Stomach (tissue), 9 donors: ENCODE measurements around the gene FGD2. TPM values are rescaled to one million over a fixed set of nuclear protein-coding genes. Genes with fewer than 3 reads are reported as not detected.

ENCODE experiments used
- DNase-seq, 2 donors: peaks; one replicate each; pipeline versions ENCODE4 v3.0.0 to v3.0.0-alpha.2; 2013 to 2019
- H3K27ac ChIP-seq, 5 donors: fragments of 200-600 bp in 4 of 5; sonication (generic) in 4 of 5; one replicate each; pipeline ENCODE4 v1.5.1; 2013 to 2019; ENCODE audit warnings: mild to moderate bottlenecking in 1 of 5, moderate library complexity in 1 of 5
- H3K27me3 ChIP-seq, 3 donors: fragments of 200-600 bp; sonication (generic); one replicate each; pipeline ENCODE4 v1.5.1; 2017 to 2019; ENCODE audit warnings: mixed run types in 1 of 3
- H3K36me3 ChIP-seq, 4 donors: fragments of 200-600 bp; sonication (generic); 1 replicate in 3 of 4; 2 replicates in 1 of 4; pipeline ENCODE4 v1.5.1; 2016 to 2019
- H3K4me1 ChIP-seq, 4 donors: fragments of 200-600 bp; sonication (generic); one replicate each; pipeline ENCODE4 v1.5.1; 2016 to 2019
- H3K4me3 ChIP-seq, 4 donors: fragments of 200-600 bp; sonication (generic) in 3 of 4; one replicate each; pipeline ENCODE4 v1.5.1; 2016 to 2019; ENCODE audit warnings: mild to moderate bottlenecking in 1 of 4
- H3K9me3 ChIP-seq, 4 donors: fragments of 200-600 bp; sonication (generic); one replicate each; pipeline ENCODE4 v1.5.1; 2016 to 2019
- CTCF ChIP-seq, 7 experiments: fragments of 450-650 bp in 4 of 7; fragments of 200-600 bp in 3 of 7; sonication (generic) in 3 of 7; IDR thresholded peaks; one replicate each; pipeline ENCODE4 v1.5.1; 2016 to 2019; ENCODE audit warnings: antibody characterized with exemption in 7 of 7, control low read depth in 2 of 7, mild to moderate bottlenecking in 1 of 7
- EP300 ChIP-seq: sonication (generic); formaldehyde crosslinking; IDR thresholded peaks from one replicate; pipeline ENCODE4 v1.6.1; 2017; ENCODE audit warnings: antibody characterized with exemption
- POLR2A ChIP-seq, 4 donors: fragments of 450-650 bp; IDR thresholded peaks; one replicate each; pipeline ENCODE4 v1.6.1; 2016; ENCODE audit warnings: antibody characterized with exemption in 4 of 4, control low read depth in 2 of 4, mild to moderate bottlenecking in 1 of 4, moderate library complexity in 1 of 4
- POLR2AphosphoS5 ChIP-seq, 3 donors: sonication (generic); formaldehyde crosslinking; IDR thresholded peaks; one replicate each; pipeline ENCODE4 v1.6.1; 2016; ENCODE audit warnings: antibody characterized with exemption in 3 of 3
- WGBS, 5 donors: extraction: QIAGEN DNeasy Blood & Tissue Kit in 3 of 5; methylation state at CpG; one replicate each; pipeline versions ENCODE4 v1.1.5 to v1.1.7; 2013 to 2018; 5-methylcytosine and 5-hydroxymethylcytosine counted together
- intact Hi-C: fragments of 100-400 bp; cut with DNase I; formaldehyde crosslinking; loops from one replicate; pipeline ENCODE4 v1.15.1; 2023; ENCODE audit warnings: low total_unique reads
- polyA plus RNA-seq, 3 donors: library from polyadenylated mRNA; stranded (reverse); fragments of 200-250 nt; gene quantifications; one replicate each; pipeline ENCODE4 v1.2.3, GENCODE V29; 2013
- total RNA-seq, 5 donors: library from RNA; depleted of rRNA; stranded (reverse); fragments of >200 nt; gene quantifications; one replicate each; pipeline versions ENCODE4 v1.1.0 to v1.2.3, GENCODE V29; 2014 to 2016
- donor health status: healthy with polysubstance abuse.
- donor health status: Bipolar disorder and iron deficiency.
- donor health status: healthy.

The FGD2 gene
- total and polyA plus RNA-seq, 8 donors, result 2.6 to 34.5 (median 5.3) TPM

GRCh38 chr6:37054580-37054979, 49.1 kb downstream of the FGD2 start:
- TF ChIP-seq CTCF (IDR thresholded peaks at IDR 0.05), result no peak
- TF ChIP-seq POLR2A (IDR thresholded peaks at IDR 0.05), result no peak
- no peak for TF ChIP-seq POLR2AphosphoS5 (IDR thresholded peaks at IDR 0.05)
- TF ChIP-seq EP300, result no peak
- 82 to 98% (median 89%) methylated on average over 9 of the region's 9 CpGs for WGBS, 5 donors
- H3K9me3 ChIP-seq, result no peaks in the 10 kb centered on the region
- DNase-seq, result no peak
- intact Hi-C loops, result no loop called here
- no peak overlapping the region for H3K27ac ChIP-seq
- no peaks in the 10 kb centered on the region for H3K27me3 ChIP-seq
- H3K36me3 ChIP-seq, result no peaks in the 10 kb centered on the region
- H3K4me1 ChIP-seq, result peaks cover 15 to 48% (median 27%) of the 10 kb centered on the region in 4 donors
- H3K4me3 ChIP-seq, result no peak overlapping the region

- 83 to 93% (median 89%) methylated on average over 5 to 8 of the region's 8 CpGs for WGBS, 5 donors
- intact Hi-C loops, result no loop called here
- no peaks in the 10 kb centered on the region for H3K27me3 ChIP-seq
- no peak for DNase-seq
- peaks cover 21 to 50% (median 30%) of the 10 kb centered on the region in 4 donors for H3K4me1 ChIP-seq
- H3K27ac ChIP-seq, result no peak overlapping the region
- TF ChIP-seq POLR2A (IDR thresholded peaks at IDR 0.05), result no peak
- no peak for TF ChIP-seq CTCF (IDR thresholded peaks at IDR 0.05)
- TF ChIP-seq EP300, result no peak
- no peak for TF ChIP-seq POLR2AphosphoS5 (IDR thresholded peaks at IDR 0.05)
- H3K36me3 ChIP-seq, result no peaks in the 10 kb centered on the region
- no peak overlapping the region for H3K4me3 ChIP-seq
- no peaks in the 10 kb centered on the region for H3K9me3 ChIP-seq
Measured at GRCh38 chr6:37056112-37056403, 50.6 kb downstream of the FGD2 start.

GRCh38 chr6:37056439-37057127, 51.1 kb downstream of the FGD2 start:
- no peaks in the 10 kb centered on the region for H3K27me3 ChIP-seq
- TF ChIP-seq CTCF (IDR thresholded peaks at IDR 0.05) (no peak), EP300 (no peak), POLR2AphosphoS5 (IDR thresholded peaks at IDR 0.05) (no peak), POLR2A (IDR thresholded peaks at IDR 0.05) (no peak)
- H3K9me3 ChIP-seq, result no peaks in the 10 kb centered on the region
- peak in 1 of 2 donors; percentile 34 for DNase-seq
- 74 to 83% (median 81%) methylated on average over 14 to 16 of the region's 16 CpGs for WGBS, 5 donors
- H3K4me3 ChIP-seq, result no peak overlapping the region
- peaks cover 19 to 50% (median 30%) of the 10 kb centered on the region in 4 donors for H3K4me1 ChIP-seq
- peak overlapping the region in 1 of 5 donors; percentile 4 for H3K27ac ChIP-seq
- intact Hi-C loops, result no loop called here
- H3K36me3 ChIP-seq, result no peaks in the 10 kb centered on the region

- intact Hi-C loops, result no loop called here
- Histone ChIP-seq H3K27me3 (no peaks in the 10 kb centered on the region), H3K36me3 (no peaks in the 10 kb centered on the region), H3K4me3 (no peak overlapping the region), H3K4me1 (peaks cover 19 to 50% (median 26%) of the 10 kb centered on the region in 4 donors), H3K9me3 (no peaks in the 10 kb centered on the region), H3K27ac (no peak overlapping the region)
- no peak for TF ChIP-seq EP300
- no peak for TF ChIP-seq POLR2A (IDR thresholded peaks at IDR 0.05)
- no peak for TF ChIP-seq POLR2AphosphoS5 (IDR thresholded peaks at IDR 0.05)
- no peak for TF ChIP-seq CTCF (IDR thresholded peaks at IDR 0.05)
- no peak for DNase-seq
- WGBS, 5 donors, result 92 to 100% (median 98%) methylated on average over 4 of the region's 4 CpGs
Measured at GRCh38 chr6:37057128-37057471, 51.6 kb downstream of the FGD2 start.
